H1 (cell line): ENCODE measurements around the gene DGKD.

Experiments used
- CBX8 ChIP-seq: fragments of 300-800, 300-1000 bp; sonication (generic); IDR thresholded peaks from 2 replicates; pipeline ENCODE4 v1.7.1; 2016; ENCODE audit warnings: low read depth, low read length, borderline replicate concordance
- EP300 ChIP-seq, 2 experiments: IDR thresholded peaks; 1 replicate in 1 of 2; 2 replicates in 1 of 2; pipeline ENCODE4 v1.6.1; 2011 to 2012; ENCODE audit warnings: low read depth in 2 of 2, low read length in 2 of 2, mild to moderate bottlenecking in 2 of 2, borderline replicate concordance in 1 of 2, inconsistent platforms in 1 of 2, moderate library complexity in 1 of 2
- EZH2 ChIP-seq: fragments of 200-600 bp; sonication (generic); IDR thresholded peaks from 2 replicates; pipeline ENCODE4 v1.7.1; 2012; ENCODE audit warnings: low read depth, mild to moderate bottlenecking, moderate library complexity, low read length, inconsistent platforms; ENCODE audit not compliant: severe bottlenecking
- KDM5A ChIP-seq: fragments of 200-600 bp; IDR thresholded peaks from 2 replicates; pipeline ENCODE4 v1.7.1; 2012; ENCODE audit warnings: mild to moderate bottlenecking, low read length, inconsistent platforms, mixed read lengths
- PHF8 ChIP-seq: fragments of 200-600 bp; sonication (generic); conservative IDR thresholded peaks from 2 replicates; pipeline ENCODE4 v1.7.1; 2012; ENCODE audit warnings: low read depth, mild to moderate bottlenecking, inconsistent platforms, low read length, moderate library complexity
- POLR2AphosphoS5 ChIP-seq: IDR thresholded peaks from 2 replicates; pipeline ENCODE4 v1.6.1; 2011; ENCODE audit warnings: low read depth, low read length
- SUZ12 ChIP-seq: fragments of 200-600 bp; sonication (generic); IDR thresholded peaks from 2 replicates; pipeline ENCODE4 v1.6.1; 2012; ENCODE audit warnings: mild to moderate bottlenecking, inconsistent platforms, low read length, moderate library complexity, mixed read lengths
- TF ChIP-seq, protein P1 (sequence below), 3 experiments: IDR thresholded peaks; 1 replicate in 2 of 3; 2 replicates in 1 of 3; pipeline versions ENCODE4 v1.5.1 to v1.6.1; 2011; ENCODE audit warnings: low read length in 3 of 3, mild to moderate bottlenecking in 3 of 3, inconsistent platforms in 2 of 3, low read depth in 1 of 3, moderate library complexity in 1 of 3; ENCODE audit not compliant: insufficient read depth in 1 of 3; ENCODE audit errors: control extremely low read depth in 1 of 3

GRCh38 chr2:233464531-233465240, 110.4 kb downstream of the DGKD start:
- no peak for TF ChIP-seq EZH2
- TF ChIP-seq POLR2AphosphoS5, result no peak
- TF ChIP-seq, protein P1, sequence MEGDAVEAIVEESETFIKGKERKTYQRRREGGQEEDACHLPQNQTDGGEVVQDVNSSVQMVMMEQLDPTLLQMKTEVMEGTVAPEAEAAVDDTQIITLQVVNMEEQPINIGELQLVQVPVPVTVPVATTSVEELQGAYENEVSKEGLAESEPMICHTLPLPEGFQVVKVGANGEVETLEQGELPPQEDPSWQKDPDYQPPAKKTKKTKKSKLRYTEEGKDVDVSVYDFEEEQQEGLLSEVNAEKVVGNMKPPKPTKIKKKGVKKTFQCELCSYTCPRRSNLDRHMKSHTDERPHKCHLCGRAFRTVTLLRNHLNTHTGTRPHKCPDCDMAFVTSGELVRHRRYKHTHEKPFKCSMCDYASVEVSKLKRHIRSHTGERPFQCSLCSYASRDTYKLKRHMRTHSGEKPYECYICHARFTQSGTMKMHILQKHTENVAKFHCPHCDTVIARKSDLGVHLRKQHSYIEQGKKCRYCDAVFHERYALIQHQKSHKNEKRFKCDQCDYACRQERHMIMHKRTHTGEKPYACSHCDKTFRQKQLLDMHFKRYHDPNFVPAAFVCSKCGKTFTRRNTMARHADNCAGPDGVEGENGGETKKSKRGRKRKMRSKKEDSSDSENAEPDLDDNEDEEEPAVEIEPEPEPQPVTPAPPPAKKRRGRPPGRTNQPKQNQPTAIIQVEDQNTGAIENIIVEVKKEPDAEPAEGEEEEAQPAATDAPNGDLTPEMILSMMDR (IDR thresholded peaks at IDR 0.05; ENCODE audit: control extremely low read depth in 1 of 3, insufficient read depth in 1 of 3, low read depth in 1 of 3, low read length in 3 of 3), result no peak
- no peak for TF ChIP-seq SUZ12
- TF ChIP-seq CBX8, result no peak
- no peak for TF ChIP-seq PHF8
- TF ChIP-seq EP300 (IDR thresholded peaks at IDR 0.05; ENCODE audit: borderline replicate concordance in 1 of 2, low read depth in 2 of 2, low read length in 2 of 2), result no peak
- no peak for TF ChIP-seq KDM5A
